ENCODE data around the gene MMP15. TPM values are rescaled to one million over a fixed set of nuclear protein-coding genes. Genes with fewer than 3 reads are reported as not detected.

Gene MMP15
- total and polyA plus RNA-seq, 8 donors, result 8.1 to 140 (median 22.2) TPM

DNA sequence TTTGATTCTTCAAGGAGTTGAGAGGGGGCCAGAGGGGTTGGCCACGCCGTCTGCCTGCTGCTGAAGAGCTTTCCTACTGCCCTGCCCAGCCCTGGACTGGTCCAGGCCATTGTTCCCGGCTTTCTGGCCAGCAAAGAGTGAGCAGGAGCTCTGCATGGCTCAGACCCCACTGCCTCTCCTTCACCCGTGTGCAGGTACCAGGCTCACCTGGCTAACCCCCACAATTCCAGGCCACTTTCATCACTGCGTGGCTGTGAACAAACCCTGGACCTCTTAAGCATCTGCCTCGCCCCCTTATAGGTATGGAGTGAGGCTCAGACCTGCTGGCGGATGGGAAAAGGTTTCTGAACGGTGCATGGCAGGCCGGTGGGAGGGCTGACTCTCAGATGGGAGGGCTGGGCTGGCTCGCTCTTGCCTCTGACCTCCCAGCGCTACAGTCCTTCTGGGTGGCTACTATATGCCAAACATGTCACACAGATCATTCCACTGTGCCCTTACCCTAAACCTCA is 33.9 kb upstream of the MMP15 start:
- Histone ChIP-seq H3K4me1 (peaks cover 0 to 24% (median 5%) of the 10 kb centered on the region in 4 donors), H3K27me3 (no peaks in the 10 kb centered on the region), H3K9me3 (no peaks in the 10 kb centered on the region), H3K27ac (no peak overlapping the region), H3K4me3 (no peak overlapping the region), H3K36me3 (peaks cover 16 to 38% (median 31%) of the 10 kb centered on the region in 4 donors)
- 78 to 93% (median 86%) methylated on average over 10 to 11 of the region's 11 CpGs for WGBS, 5 donors
- DNase-seq, result no peak
- intact Hi-C loops (cut with DNase I; ENCODE audit: low total_unique reads), result no loop called here
- TF ChIP-seq CTCF (IDR thresholded peaks at IDR 0.05), result no peak
- no peak for TF ChIP-seq POLR2A (IDR thresholded peaks at IDR 0.05)
- no peak for TF ChIP-seq POLR2AphosphoS5 (IDR thresholded peaks at IDR 0.05)
- no peak for TF ChIP-seq EP300 (IDR thresholded peaks at IDR 0.05)

GRCh38 chr16:57992084-57992483 is 33.5 kb upstream of the MMP15 start:
- Histone ChIP-seq H3K4me3 (no peak overlapping the region), H3K27me3 (no peaks in the 10 kb centered on the region), H3K4me1 (peaks cover 0 to 24% (median 5%) of the 10 kb centered on the region in 4 donors), H3K27ac (no peak overlapping the region), H3K9me3 (no peaks in the 10 kb centered on the region), H3K36me3 (peaks cover 20 to 42% (median 35%) of the 10 kb centered on the region in 4 donors)
- no peak for DNase-seq
- intact Hi-C loops (cut with DNase I; ENCODE audit: low total_unique reads), result no loop called here
- no peak for TF ChIP-seq CTCF (IDR thresholded peaks at IDR 0.05)
- 81 to 95% (median 94%) methylated on average over 6 of the region's 6 CpGs for WGBS, 5 donors

- intact Hi-C loops (cut with DNase I; ENCODE audit: low total_unique reads), result no loop called here
- peak in 1 of 2 donors; percentile 43 for DNase-seq
- H3K36me3 ChIP-seq, result peaks cover 30 to 55% (median 47%) of the 10 kb centered on the region in 4 donors
- H3K4me3 ChIP-seq, result no peak overlapping the region
- no peaks in the 10 kb centered on the region for H3K27me3 ChIP-seq
- H3K27ac ChIP-seq, result no peak overlapping the region
- TF ChIP-seq CTCF (IDR thresholded peaks at IDR 0.05) (no peak), POLR2AphosphoS5 (IDR thresholded peaks at IDR 0.05) (no peak), POLR2A (IDR thresholded peaks at IDR 0.05) (no peak), EP300 (IDR thresholded peaks at IDR 0.05) (no peak)
- no peaks in the 10 kb centered on the region for H3K9me3 ChIP-seq
- peaks cover under 1 to 33% (median 13%) of the 10 kb centered on the region in 4 donors for H3K4me1 ChIP-seq
- 68 to 85% (median 82%) methylated on average over 7 to 8 of the region's 8 CpGs for WGBS, 5 donors
Measured at GRCh38 chr16:57993438-57993837, 32.1 kb upstream of the MMP15 start.

- DNase-seq, result no peak
- Histone ChIP-seq H3K4me3 (no peak overlapping the region), H3K4me1 (peaks cover 5 to 37% (median 18%) of the 10 kb centered on the region in 4 donors), H3K27me3 (no peaks in the 10 kb centered on the region), H3K27ac (no peak overlapping the region), H3K36me3 (peaks cover 30 to 55% (median 47%) of the 10 kb centered on the region in 4 donors), H3K9me3 (no peaks in the 10 kb centered on the region)
- intact Hi-C loops (cut with DNase I; ENCODE audit: low total_unique reads), result no loop called here
- 85 to 94% (median 91%) methylated on average over 4 to 5 of the region's 5 CpGs for WGBS, 5 donors
- TF ChIP-seq POLR2AphosphoS5 (IDR thresholded peaks at IDR 0.05) (no peak), CTCF (IDR thresholded peaks at IDR 0.05) (no peak), EP300 (IDR thresholded peaks at IDR 0.05) (no peak)
Measured at GRCh38 chr16:57993897-57994296, 31.7 kb upstream of the MMP15 start.

Measured in stomach (tissue), 9 donors.